Activated CD4-positive, alpha-beta T cell treated with anti-CD3 and anti-CD28 coated beads, Interleukin-2, amount 10 ng/mL, durations not matched to agents 7 days and 5 days (primary cell): ENCODE measurements around the gene CDHR5. TPM values are rescaled to one million over a fixed set of nuclear protein-coding genes. Genes with fewer than 3 reads are reported as not detected.

Source experiments
- CTCF ChIA-PET: fragments of 350-600 bp; sonication (Branson Sonifier 250); formaldehyde crosslinking; loops from one replicate; lab custom pipeline; 2021; ENCODE audit warnings: antibody characterized with exemption; lab: Charles Lee
- POLR2A ChIA-PET: fragments of 350-600 bp; sonication (Branson Sonifier 250); formaldehyde crosslinking; loops from one replicate; lab custom pipeline; 2021; ENCODE audit warnings: antibody characterized with exemption; lab: Charles Lee
- DNase-seq: peaks from one replicate; pipeline ENCODE4 v3.0.0-alpha.2; 2020
- H3K27ac Mint-ChIP-seq: one replicate; pipeline ENCODE4 v1.8.0; 2021; ENCODE audit warnings: mild to moderate bottlenecking, moderate library complexity, mixed read lengths
- H3K27me3 Mint-ChIP-seq: one replicate; pipeline ENCODE4 v1.8.0; 2021; ENCODE audit warnings: mixed read lengths
- H3K36me3 Mint-ChIP-seq: one replicate; pipeline ENCODE4 v1.8.0; 2021; ENCODE audit warnings: low read depth, mixed read lengths
- H3K4me1 Mint-ChIP-seq: one replicate; pipeline ENCODE4 v1.8.0; 2021; ENCODE audit warnings: mixed read lengths
- H3K4me3 Mint-ChIP-seq: one replicate; pipeline ENCODE4 v1.8.0; 2021; ENCODE audit warnings: mild to moderate bottlenecking, moderate library complexity, mixed read lengths
- H3K9me3 Mint-ChIP-seq: one replicate; pipeline ENCODE4 v1.8.0; 2021; ENCODE audit warnings: mixed read lengths
- total RNA-seq, 2 experiments: library from RNA; stranded (reverse); gene quantifications; one replicate each; pipeline ENCODE4 v1.2.3, GENCODE V29; 2021

The CDHR5 gene
- total RNA-seq, 2 experiments from 2014 or later, result not detected

DNA sequence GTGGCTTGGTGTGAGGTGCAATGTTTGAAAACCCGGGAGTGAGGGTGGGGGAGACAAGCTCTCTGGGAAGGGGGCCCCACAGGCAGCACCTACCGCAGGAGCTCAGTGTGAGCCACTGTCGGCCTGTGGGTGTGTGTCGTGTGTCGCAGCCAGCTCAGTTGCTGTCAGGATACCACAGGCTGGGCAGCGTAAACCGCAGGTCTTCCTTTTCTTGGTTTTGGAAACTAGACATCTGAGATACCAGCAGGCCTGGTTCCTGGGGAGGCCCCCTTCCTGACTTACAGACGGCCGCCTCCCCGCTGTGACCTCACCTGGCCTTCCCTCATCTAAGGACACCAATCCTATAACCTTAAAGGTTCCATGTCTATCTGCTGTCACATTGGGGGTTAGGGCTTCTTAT, 28.4 kb downstream of the CDHR5 start:
- ChIA-PET POLR2A (no interaction called here), CTCF (interaction anchor here (2.2 kb wide), 1 partner anchor 16 kb away, joined by 7 read pairs; no protein-coding TSS in a partner anchor)
- Mint-ChIP-seq H3K9me3 (no peaks in the 10 kb centered on the region), H3K27ac (no peak overlapping the region), H3K36me3 (peaks cover 47% of the 10 kb centered on the region), H3K4me1 (peaks cover 13% of the 10 kb centered on the region), H3K4me3 (no peak overlapping the region), H3K27me3 (no peaks in the 10 kb centered on the region)
- DNase-seq, result no peak

DNA sequence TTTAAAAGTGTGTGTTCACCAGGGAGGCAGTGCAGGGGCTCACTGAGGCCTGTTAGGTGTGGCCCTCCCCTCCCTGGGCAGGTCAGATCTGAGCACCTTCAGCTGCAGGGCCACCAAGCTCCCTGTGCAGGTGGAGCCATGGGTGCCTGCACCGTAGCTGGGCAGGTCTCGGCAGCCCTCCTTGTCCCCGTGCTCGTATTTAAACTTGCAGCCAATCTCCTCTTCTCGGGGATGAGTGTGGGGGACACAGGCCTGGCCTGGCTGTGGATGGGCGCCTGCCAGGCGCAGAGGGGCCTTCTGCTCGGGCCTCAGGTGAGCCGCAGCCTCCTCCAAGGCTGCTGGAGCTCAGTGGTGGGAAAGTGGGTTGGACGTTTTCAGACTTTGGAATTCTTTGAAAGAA, 29.4 kb downstream of the CDHR5 start:
- no peaks in the 10 kb centered on the region for H3K27me3 Mint-ChIP-seq
- DNase-seq, result no peak
- H3K9me3 Mint-ChIP-seq, result no peaks in the 10 kb centered on the region
- no peak overlapping the region for H3K4me3 Mint-ChIP-seq
- peaks cover 13% of the 10 kb centered on the region for H3K4me1 Mint-ChIP-seq
- ChIA-PET POLR2A (no interaction called here), CTCF (interaction anchor here (2.2 kb wide), 1 partner anchor 17 kb away, joined by 7 read pairs; no protein-coding TSS in a partner anchor)
- peaks cover 52% of the 10 kb centered on the region for H3K36me3 Mint-ChIP-seq
- H3K27ac Mint-ChIP-seq, result no peak overlapping the region

DNA sequence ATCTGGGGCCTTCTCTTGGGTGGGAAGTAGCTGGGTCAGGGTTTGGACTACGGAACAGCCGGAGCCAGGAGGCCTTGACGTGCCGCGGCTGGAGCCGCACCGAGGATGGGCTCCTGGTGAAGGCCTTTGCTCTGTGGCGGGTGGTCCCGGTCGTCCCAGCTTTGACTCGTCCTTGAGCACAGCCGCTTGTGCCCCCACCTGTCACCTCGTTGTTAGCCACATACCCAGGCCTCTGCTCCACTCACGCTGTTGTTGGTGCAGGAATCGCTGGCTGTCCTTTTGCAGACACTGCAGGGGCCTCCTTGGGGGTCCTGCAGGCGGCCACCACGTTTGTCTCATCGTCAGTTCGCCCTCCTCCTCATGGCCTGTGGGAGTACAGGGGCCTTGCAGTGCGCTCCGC, 31.4 kb downstream of the CDHR5 start:
- no peak for DNase-seq
- Mint-ChIP-seq H3K9me3 (no peaks in the 10 kb centered on the region), H3K4me1 (peaks cover 21% of the 10 kb centered on the region), H3K36me3 (peaks cover 60% of the 10 kb centered on the region), H3K4me3 (no peak overlapping the region), H3K27me3 (no peaks in the 10 kb centered on the region), H3K27ac (no peak overlapping the region)
- ChIA-PET CTCF (no interaction called here), POLR2A (no interaction called here)

DNA sequence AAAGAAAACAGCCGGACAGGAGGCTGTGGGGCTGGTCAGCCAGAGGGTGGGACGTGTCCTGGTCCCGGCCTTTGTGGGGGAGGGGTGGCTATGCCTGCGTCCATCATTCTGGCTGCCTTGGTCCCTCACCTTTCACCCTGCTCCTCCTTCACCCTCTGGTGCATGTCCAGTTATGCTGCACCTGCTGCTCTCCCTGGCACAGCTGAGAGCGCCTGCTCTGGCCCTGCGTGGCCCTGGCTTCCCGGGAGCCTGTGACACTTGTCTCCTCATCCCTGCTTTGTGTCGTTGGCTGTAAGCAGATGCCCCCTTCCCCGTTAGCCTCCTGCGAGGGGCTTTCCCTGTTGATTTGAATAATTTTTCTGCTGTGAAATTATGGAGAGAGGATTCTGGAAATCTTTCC, 31.8 kb downstream of the CDHR5 start:
- ChIA-PET POLR2A (no interaction called here), CTCF (no interaction called here)
- Mint-ChIP-seq H3K27ac (no peak overlapping the region), H3K4me1 (peaks cover 25% of the 10 kb centered on the region), H3K4me3 (no peak overlapping the region), H3K36me3 (peaks cover 62% of the 10 kb centered on the region), H3K27me3 (no peaks in the 10 kb centered on the region), H3K9me3 (no peaks in the 10 kb centered on the region)
- DNase-seq, result no peak

DNA sequence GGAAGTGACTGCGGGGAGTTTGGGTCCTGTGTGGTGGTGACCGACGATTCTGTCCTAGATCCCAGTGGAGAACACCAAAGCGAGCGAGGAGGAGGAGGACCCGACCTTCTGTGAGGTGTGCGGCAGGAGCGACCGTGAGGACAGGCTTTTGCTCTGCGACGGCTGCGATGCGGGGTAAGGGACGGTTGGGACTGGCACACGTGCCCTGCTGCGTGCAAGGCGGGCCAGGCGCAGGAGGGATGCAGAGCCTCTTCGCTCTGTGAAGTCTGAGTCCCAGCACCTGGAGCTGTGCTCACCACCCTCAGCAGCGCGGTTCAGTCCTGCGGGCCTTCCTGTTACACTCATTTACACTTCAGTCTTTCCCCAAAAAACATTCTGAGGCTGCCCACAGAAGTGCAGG, 32.3 kb downstream of the CDHR5 start:
- H3K27me3 Mint-ChIP-seq, result no peaks in the 10 kb centered on the region
- H3K4me1 Mint-ChIP-seq, result peaks cover 29% of the 10 kb centered on the region
- no peak overlapping the region for H3K4me3 Mint-ChIP-seq
- H3K9me3 Mint-ChIP-seq, result no peaks in the 10 kb centered on the region
- CTCF ChIA-PET, result no interaction called here
- DNase-seq, result no peak
- POLR2A ChIA-PET, result no interaction called here
- no peak overlapping the region for H3K27ac Mint-ChIP-seq
- peaks cover 66% of the 10 kb centered on the region for H3K36me3 Mint-ChIP-seq

DNA sequence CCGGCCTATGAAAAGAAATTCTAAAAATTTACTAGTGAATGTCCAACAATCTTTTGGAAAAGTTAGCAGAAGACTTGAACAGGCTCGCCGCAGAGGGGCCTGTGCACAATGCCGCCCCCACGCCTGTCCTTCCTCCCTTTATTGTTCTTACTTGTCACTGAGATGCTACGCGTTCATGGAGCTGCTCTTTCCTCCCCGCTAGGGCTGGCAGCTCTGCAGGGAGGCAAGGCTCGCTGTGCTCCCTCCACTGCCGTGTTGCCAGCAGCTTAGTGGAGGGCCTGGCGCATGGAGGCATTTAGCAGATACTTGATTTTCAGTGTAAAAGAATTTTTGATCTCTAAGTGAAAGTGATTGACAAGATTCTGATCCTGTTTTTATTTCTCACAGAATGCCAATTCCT, 33.8 kb downstream of the CDHR5 start:
- Mint-ChIP-seq H3K4me3 (no peak overlapping the region), H3K27me3 (no peaks in the 10 kb centered on the region), H3K9me3 (no peaks in the 10 kb centered on the region), H3K27ac (no peak overlapping the region), H3K36me3 (peaks cover 58% of the 10 kb centered on the region), H3K4me1 (peaks cover 33% of the 10 kb centered on the region)
- POLR2A ChIA-PET, result no interaction called here
- CTCF ChIA-PET, result interaction anchor here (0.6 to 1.5 kb wide), 4 partner anchors 7 to 36 kb away, joined by 3 to 5 read pairs (median 4); no protein-coding TSS in a partner anchor
- no peak for DNase-seq

DNA sequence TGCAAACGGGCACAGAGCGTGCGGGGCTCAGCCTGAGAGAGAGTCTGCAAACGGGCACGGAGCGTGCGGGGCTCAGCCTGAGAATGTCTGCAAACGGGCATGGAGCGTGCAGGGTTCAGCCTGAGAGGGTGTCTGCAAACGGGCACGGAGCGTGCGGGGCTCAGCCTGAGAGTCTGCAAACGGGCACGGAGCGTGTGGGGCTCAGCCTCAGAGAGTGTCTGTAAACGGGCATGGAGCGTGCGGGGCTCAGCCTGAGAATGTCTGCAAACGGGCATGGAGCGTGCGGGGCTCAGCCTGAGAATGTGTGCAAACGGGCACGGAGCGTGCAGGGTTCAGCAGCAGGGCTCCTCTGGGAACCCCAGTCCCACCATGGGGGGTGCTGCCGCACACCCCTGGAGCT, 35.0 kb downstream of the CDHR5 start:
- POLR2A ChIA-PET, result no interaction called here
- Mint-ChIP-seq H3K9me3 (no peaks in the 10 kb centered on the region), H3K27me3 (no peaks in the 10 kb centered on the region), H3K4me3 (no peak overlapping the region), H3K4me1 (peaks cover 30% of the 10 kb centered on the region), H3K27ac (no peak overlapping the region), H3K36me3 (peaks cover 52% of the 10 kb centered on the region)
- DNase-seq, result no peak
- CTCF ChIA-PET, result interaction anchor here (0.8 to 1.5 kb wide), 4 partner anchors 9 to 35 kb away, joined by 3 to 4 read pairs (median 4); no protein-coding TSS in a partner anchor

DNA sequence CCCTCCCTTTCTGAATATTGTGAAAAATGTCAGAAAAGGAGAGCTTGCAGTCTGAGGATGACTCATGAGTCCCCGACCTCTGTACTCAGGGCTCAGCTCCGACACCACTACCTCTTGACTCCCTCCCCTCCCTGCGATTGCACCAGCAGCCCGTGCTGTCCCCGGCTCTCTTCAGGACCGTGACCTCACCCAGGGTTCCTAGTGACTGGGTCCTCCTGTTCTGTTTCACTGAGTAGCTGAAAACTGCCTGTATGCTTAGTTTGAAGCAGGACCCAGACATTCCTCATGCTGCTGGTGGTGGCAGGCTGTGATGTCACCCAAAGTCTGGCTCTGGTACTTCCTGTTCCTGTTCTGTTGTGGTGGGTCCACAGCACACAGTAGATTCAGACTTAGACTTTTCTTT, 36.8 kb downstream of the CDHR5 start:
- peaks cover 30% of the 10 kb centered on the region for H3K4me1 Mint-ChIP-seq
- ChIA-PET POLR2A (interaction anchor here (0.8 kb wide), 1 partner anchor 12 kb away, joined by 3 read pairs; no protein-coding TSS in a partner anchor), CTCF (interaction anchor here (0.7 to 2.3 kb wide), 6 partner anchors 10 to 88 kb away, joined by 3 to 8 read pairs (median 4); partner anchors contain the start of gene PHRF1)
- peak overlapping the region; percentile 99 for H3K27ac Mint-ChIP-seq
- H3K9me3 Mint-ChIP-seq, result no peaks in the 10 kb centered on the region
- DNase-seq, result peak; percentile 80
- peak overlapping the region; percentile 62 for H3K4me3 Mint-ChIP-seq
- no peaks in the 10 kb centered on the region for H3K27me3 Mint-ChIP-seq
- H3K36me3 Mint-ChIP-seq, result peaks cover 48% of the 10 kb centered on the region

DNA sequence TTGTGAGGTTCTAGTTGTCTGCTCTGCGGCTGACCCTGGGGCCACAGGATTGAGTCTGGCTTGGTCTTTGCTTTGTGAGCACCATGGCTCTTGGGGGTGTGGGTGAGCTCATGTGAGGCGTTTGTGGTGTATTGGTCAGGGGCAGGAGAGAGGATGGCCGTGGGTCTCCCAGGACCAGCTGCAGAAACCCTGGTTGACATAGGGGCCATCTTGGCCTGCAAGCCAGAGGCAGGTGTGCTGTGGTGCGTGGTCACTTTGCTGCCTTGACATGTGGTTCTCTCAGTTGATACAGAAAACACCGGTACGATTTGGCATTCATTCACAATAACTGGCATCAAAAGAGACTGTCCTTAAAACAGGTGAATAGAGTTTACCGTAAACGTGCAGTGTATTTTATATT, 37.2 kb downstream of the CDHR5 start:
- peak overlapping the region; percentile 62 for H3K4me3 Mint-ChIP-seq
- DNase-seq, result no peak
- POLR2A ChIA-PET, result interaction anchor here (0.8 kb wide), 1 partner anchor 12 kb away, joined by 3 read pairs; no protein-coding TSS in a partner anchor
- H3K4me1 Mint-ChIP-seq, result peaks cover 30% of the 10 kb centered on the region
- peak overlapping the region; percentile 99 for H3K27ac Mint-ChIP-seq
- CTCF ChIA-PET, result interaction anchor here (0.7 to 2.3 kb wide), 5 partner anchors 9 to 26 kb away, joined by 3 to 8 read pairs (median 4); partner anchors contain the start of gene PHRF1
- no peaks in the 10 kb centered on the region for H3K27me3 Mint-ChIP-seq
- H3K9me3 Mint-ChIP-seq, result no peaks in the 10 kb centered on the region
- H3K36me3 Mint-ChIP-seq, result peaks cover 48% of the 10 kb centered on the region

DNA sequence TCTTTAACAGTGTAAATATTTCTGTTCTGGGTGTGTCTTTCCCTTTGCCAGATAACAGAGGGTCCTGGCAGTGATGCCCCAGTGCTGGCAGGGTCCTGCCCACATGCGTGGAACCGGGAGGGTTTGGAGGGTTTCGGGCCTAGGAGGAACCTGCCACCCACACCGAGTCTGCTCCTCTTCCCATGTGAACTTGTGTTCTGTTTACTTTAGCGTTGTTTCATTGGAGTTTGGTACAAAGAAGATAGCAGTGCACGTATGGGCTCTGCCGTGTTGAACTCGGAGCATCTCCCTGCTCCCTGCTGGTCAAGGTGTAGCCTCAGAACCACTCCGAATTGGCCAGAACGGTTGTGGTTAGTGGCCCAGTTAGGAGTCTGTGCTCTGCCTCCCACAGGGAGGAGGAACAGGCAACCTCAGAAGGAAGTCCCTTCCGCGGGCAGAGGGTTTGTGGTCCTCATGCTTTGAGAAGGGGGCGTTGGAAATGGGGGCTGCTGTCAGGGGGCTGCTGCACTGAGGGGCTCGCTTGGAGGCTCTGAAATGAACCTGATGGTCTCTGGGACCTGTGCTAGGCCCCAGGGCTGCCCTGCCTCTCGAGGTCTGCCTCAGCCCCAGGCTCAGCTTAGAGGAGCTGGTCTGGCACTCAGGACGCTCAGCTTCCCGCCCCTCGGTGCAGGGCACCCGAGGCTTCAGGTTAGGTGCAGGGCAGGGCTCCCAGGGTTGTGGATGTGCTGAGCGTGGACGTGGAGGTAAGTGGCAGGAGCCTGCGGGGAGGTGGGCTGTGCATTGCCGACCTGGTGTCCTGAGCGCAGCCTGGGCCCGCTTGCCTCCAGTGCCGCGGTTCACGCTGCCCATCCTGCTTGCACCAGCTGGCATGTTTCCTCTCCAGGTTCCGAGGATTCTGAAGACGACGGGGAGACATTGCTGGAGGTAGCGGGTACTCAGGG, 38.1 kb downstream of the CDHR5 start:
- no peak for DNase-seq
- ChIA-PET POLR2A (interaction anchor here (1.1 kb wide), 1 partner anchor 11 kb away, joined by 3 read pairs; no protein-coding TSS in a partner anchor), CTCF (no interaction called here)
- H3K36me3 Mint-ChIP-seq, result peaks cover 47% of the 10 kb centered on the region
- H3K27ac Mint-ChIP-seq, result peak overlapping the region; percentile 66
- peaks cover 32% of the 10 kb centered on the region for H3K4me1 Mint-ChIP-seq
- H3K4me3 Mint-ChIP-seq, result no peak overlapping the region
- no peaks in the 10 kb centered on the region for H3K9me3 Mint-ChIP-seq
- H3K27me3 Mint-ChIP-seq, result no peaks in the 10 kb centered on the region

DNA sequence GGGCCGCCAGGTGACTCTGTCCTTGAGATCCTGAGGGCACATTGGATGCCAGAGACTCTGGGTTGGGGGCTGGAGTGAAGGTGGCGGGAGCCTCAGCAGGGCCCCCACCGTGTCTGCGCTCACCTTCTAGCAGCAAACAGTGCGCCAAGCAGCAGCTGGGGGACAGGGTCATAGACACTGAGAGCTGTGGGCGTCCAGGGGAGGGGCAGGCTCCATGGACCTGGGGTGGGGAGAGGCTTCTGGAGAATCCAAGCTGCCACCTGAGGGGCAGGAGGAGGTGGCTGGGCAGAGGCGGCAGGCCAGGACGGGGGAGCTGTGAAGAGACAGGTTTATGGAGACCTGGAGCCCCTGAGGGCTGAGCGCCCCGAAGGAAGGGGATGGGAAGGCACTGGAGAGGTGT, 40.5 kb downstream of the CDHR5 start:
- H3K4me1 Mint-ChIP-seq, result peaks cover 46% of the 10 kb centered on the region
- ChIA-PET CTCF (interaction anchor here (0.5 to 2.6 kb wide), 5 partner anchors 7 to 128 kb away, joined by 3 to 7 read pairs (median 4); partner anchors contain the start of gene PHRF1), POLR2A (no interaction called here)
- no peaks in the 10 kb centered on the region for H3K9me3 Mint-ChIP-seq
- peaks cover 34% of the 10 kb centered on the region for H3K36me3 Mint-ChIP-seq
- no peak overlapping the region for H3K4me3 Mint-ChIP-seq
- H3K27ac Mint-ChIP-seq, result no peak overlapping the region
- no peaks in the 10 kb centered on the region for H3K27me3 Mint-ChIP-seq
- no peak for DNase-seq

DNA sequence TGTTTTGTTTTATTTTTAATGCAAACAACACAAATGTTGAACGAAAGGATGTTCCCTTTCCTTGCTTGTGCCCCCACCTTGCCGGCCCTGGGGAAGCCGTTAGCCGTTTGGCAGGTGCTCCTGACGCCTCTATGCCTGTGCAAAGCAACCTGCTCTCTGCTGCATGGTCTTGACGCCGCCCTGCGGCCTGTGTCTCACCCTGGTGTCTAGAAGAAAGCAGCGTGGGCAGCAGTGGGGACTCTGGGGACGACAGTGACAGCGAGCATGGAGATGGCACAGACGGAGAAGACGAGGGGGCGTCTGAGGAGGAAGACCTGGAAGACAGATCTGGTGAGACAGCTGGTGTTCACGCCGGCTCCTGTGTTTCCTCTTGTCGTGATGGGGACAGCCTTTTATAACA, 43.0 kb downstream of the CDHR5 start:
- no peaks in the 10 kb centered on the region for H3K9me3 Mint-ChIP-seq
- no peak overlapping the region for H3K27ac Mint-ChIP-seq
- peaks cover 25% of the 10 kb centered on the region for H3K36me3 Mint-ChIP-seq
- CTCF ChIA-PET, result interaction anchor here (1.4 to 2.6 kb wide), 2 partner anchors 24 to 29 kb away, joined by 3 to 6 read pairs; no protein-coding TSS in a partner anchor
- H3K4me3 Mint-ChIP-seq, result no peak overlapping the region
- POLR2A ChIA-PET, result no interaction called here
- no peak for DNase-seq
- H3K4me1 Mint-ChIP-seq, result peaks cover 48% of the 10 kb centered on the region
- no peaks in the 10 kb centered on the region for H3K27me3 Mint-ChIP-seq

DNA sequence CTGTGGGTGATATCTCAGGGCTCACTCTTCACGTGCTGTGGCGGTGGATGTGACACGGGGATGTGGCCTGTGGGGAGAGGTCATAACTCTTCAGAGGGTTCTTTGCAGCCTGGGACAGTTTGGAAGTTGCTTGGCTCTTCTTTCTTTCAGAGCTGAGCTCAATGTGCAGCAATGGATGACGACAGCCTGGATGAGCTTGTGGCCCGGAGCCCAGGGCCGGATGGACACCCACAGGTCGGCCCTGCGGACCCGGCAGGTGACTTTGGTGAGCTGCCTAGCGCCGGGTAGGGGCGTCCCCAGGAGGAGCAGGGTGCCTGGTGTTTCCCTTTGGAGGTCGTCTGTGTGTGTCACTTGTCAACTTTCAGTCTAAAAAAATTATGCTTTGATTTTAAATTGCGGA, 43.4 kb downstream of the CDHR5 start:
- H3K9me3 Mint-ChIP-seq, result no peaks in the 10 kb centered on the region
- POLR2A ChIA-PET, result no interaction called here
- no peak overlapping the region for H3K27ac Mint-ChIP-seq
- H3K4me3 Mint-ChIP-seq, result no peak overlapping the region
- no peaks in the 10 kb centered on the region for H3K27me3 Mint-ChIP-seq
- peaks cover 25% of the 10 kb centered on the region for H3K36me3 Mint-ChIP-seq
- no peak for DNase-seq
- CTCF ChIA-PET, result interaction anchor here (1.4 kb wide), 1 partner anchor 29 kb away, joined by 3 read pairs; no protein-coding TSS in a partner anchor
- H3K4me1 Mint-ChIP-seq, result peaks cover 44% of the 10 kb centered on the region
